Measurements from ENCODE around the gene SCUBE1.

GRCh38 chr22:43287441-43287840 is 55.7 kb downstream of the SCUBE1 start:
- TF ChIP-seq EZH2 (IDR thresholded peaks at IDR 0.05; ENCODE audit: insufficient read depth, poor library complexity, severe bottlenecking) (no peak), EZH2phosphoT487 (IDR thresholded peaks at IDR 0.05; ENCODE audit: insufficient read depth, low read depth) (no peak)

All from GM23248 (cell line).